ENCODE results near the gene PCIF1.
A peak's percentile ranks its signal among the peaks of the same experiment; 100 is the strongest.
"Not testable (repeated sequence)": the region's sequence is repeated elsewhere in the genome, so short reads cannot be mapped to it uniquely, and the experiment has no call there.

The PCIF1 gene

GRCh38 chr20:45934586-45935415 lies at the start of gene PCIF1:
Gene PCIF1 (plus strand): TSS chr20:45934683. CDS start chr20:45939000, 4,317 bp downstream.
- peak; percentile 100 for DNase-seq (ENCODE audit: low spot score)

- DNase-seq (ENCODE audit: low spot score), result no peak
These were observed 47.7 kb upstream of the PCIF1 start for GRCh38 chr20:45886590-45887345.

- DNase-seq (ENCODE audit: low spot score), result no peak
These were observed 47.2 kb upstream of the PCIF1 start, which contains the start of gene SPATA25 for GRCh38 chr20:45887346-45887715. Gene SPATA25 (minus strand): TSS chr20:45887622. CDS start chr20:45887590, 32 bp downstream.

- DNase-seq (ENCODE audit: low spot score), result no peak
These were observed 45.8 kb upstream of the PCIF1 start for GRCh38 chr20:45888681-45889080.

- DNase-seq (ENCODE audit: low spot score), result peak; percentile 81
These were observed 44.2 kb upstream of the PCIF1 start for GRCh38 chr20:45890077-45890984.

- peak; percentile 97 for DNase-seq (ENCODE audit: low spot score)
These were observed 43.2 kb upstream of the PCIF1 start, which contains the start of the genes CTSA and NEURL2 for GRCh38 chr20:45890985-45891983. Gene CTSA (plus strand): TSS chr20:45891335. CDS start chr20:45891569, 234 bp downstream. Gene NEURL2 (minus strand): TSS chr20:45891208. CDS start chr20:45890991, 217 bp downstream.

GRCh38 chr20:45892049-45892825 lies 42.2 kb upstream of the PCIF1 start:
- peak; percentile 62 for DNase-seq (ENCODE audit: low spot score)

GRCh38 chr20:45892828-45893500 lies 41.5 kb upstream of the PCIF1 start:
- no peak for DNase-seq (ENCODE audit: low spot score)

GRCh38 chr20:45893831-45894230 lies 40.7 kb upstream of the PCIF1 start:
- DNase-seq (ENCODE audit: low spot score), result no peak

- DNase-seq (ENCODE audit: low spot score), result no peak
These were observed 39.7 kb upstream of the PCIF1 start for GRCh38 chr20:45894797-45895196.

- no peak for DNase-seq (ENCODE audit: low spot score)
These were observed 37.8 kb upstream of the PCIF1 start for GRCh38 chr20:45896641-45897161.

- no peak for DNase-seq (ENCODE audit: low spot score)
These were observed 37.2 kb upstream of the PCIF1 start for GRCh38 chr20:45897289-45897688.

- DNase-seq (ENCODE audit: low spot score), result no peak
These were observed 36.8 kb upstream of the PCIF1 start for GRCh38 chr20:45897692-45898091.

- no peak for DNase-seq (ENCODE audit: low spot score)
These were observed 36.2 kb upstream of the PCIF1 start for GRCh38 chr20:45898285-45898684.

GRCh38 chr20:45899046-45899835 lies 35.2 kb upstream of the PCIF1 start:
- DNase-seq (ENCODE audit: low spot score), result no peak

GRCh38 chr20:45901332-45901731 lies 33.2 kb upstream of the PCIF1 start:
- DNase-seq (ENCODE audit: low spot score), result not testable (repeated sequence)

GRCh38 chr20:45902199-45902701 lies 32.2 kb upstream of the PCIF1 start:
- no peak for DNase-seq (ENCODE audit: low spot score)
